ENCODE measurements around the gene SPTSSB.

GRCh38 chr3:161356287-161356686, 15.0 kb downstream of the SPTSSB start:
- TF ChIP-seq CTCF (IDR thresholded peaks at IDR 0.05) (no peak), POLR2A (IDR thresholded peaks at IDR 0.05) (no peak)
